ENCODE measurements around the gene NEU1.

DNA sequence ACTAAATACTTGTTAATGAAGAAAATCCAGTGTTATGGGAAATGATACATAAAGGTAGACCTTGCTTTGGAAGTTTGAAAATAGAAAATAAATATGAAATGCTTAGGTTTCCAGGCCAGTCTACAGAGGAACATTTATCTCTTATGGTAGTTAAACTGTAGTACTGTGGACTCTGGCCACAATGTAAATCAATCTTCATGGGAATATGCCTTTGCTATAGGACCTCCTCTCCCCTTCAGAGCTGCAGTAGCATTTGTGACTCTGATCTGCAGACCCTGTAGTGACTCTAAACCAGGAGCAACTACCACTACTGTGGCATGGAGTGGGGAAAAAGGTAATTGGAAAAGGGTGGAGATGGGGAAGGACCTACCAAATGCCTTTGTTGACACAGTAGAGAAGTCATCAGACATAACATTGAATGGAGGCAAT, 42.7 kb downstream of the NEU1 start:
- TF ChIP-seq EZH2phosphoT487 (IDR thresholded peaks at IDR 0.05; ENCODE audit: insufficient read depth, low read depth): no peak
- no peak for TF ChIP-seq EZH2 (IDR thresholded peaks at IDR 0.05; ENCODE audit: insufficient read depth, poor library complexity, severe bottlenecking)
